ENCODE measurements around the gene MYO3B.

MYO3B gene

GRCh38 chr2:170350929-170351826 lies 173.2 kb downstream of the MYO3B start:
- no peak overlapping the region for H3K27ac ChIP-seq (ENCODE audit: low read depth, low read length)
- H3K27me3 ChIP-seq (ENCODE audit: control insufficient read depth, low read length): no peaks in the 10 kb centered on the region; the same call in 1 of the 2 replicates
- no peaks in the 10 kb centered on the region for H3K9me3 ChIP-seq (ENCODE audit: control insufficient read depth, insufficient read depth, low read length)
- no peak overlapping the region for H3K4me2 ChIP-seq (ENCODE audit: low read length)
- H3K36me3 ChIP-seq (ENCODE audit: control insufficient read depth, low read length): no peaks in the 10 kb centered on the region
- H3K4me3 ChIP-seq (ENCODE audit: low read length): no peak overlapping the region
- H3K4me1 ChIP-seq (ENCODE audit: control insufficient read depth, low read length): peaks cover 22% of the 10 kb centered on the region
- no peaks in the 10 kb centered on the region for H3K79me2 ChIP-seq (ENCODE audit: control insufficient read depth, low read length)
- H4K20me1 ChIP-seq (ENCODE audit: control insufficient read depth, insufficient read depth, low read depth, low read length): no peaks in the 10 kb centered on the region
- TF ChIP-seq, protein P1, sequence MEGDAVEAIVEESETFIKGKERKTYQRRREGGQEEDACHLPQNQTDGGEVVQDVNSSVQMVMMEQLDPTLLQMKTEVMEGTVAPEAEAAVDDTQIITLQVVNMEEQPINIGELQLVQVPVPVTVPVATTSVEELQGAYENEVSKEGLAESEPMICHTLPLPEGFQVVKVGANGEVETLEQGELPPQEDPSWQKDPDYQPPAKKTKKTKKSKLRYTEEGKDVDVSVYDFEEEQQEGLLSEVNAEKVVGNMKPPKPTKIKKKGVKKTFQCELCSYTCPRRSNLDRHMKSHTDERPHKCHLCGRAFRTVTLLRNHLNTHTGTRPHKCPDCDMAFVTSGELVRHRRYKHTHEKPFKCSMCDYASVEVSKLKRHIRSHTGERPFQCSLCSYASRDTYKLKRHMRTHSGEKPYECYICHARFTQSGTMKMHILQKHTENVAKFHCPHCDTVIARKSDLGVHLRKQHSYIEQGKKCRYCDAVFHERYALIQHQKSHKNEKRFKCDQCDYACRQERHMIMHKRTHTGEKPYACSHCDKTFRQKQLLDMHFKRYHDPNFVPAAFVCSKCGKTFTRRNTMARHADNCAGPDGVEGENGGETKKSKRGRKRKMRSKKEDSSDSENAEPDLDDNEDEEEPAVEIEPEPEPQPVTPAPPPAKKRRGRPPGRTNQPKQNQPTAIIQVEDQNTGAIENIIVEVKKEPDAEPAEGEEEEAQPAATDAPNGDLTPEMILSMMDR (IDR thresholded peaks at IDR 0.05; ENCODE audit: low read depth, low read length, poor library complexity, severe bottlenecking): no peak
- no peak for TF ChIP-seq EZH2phosphoT487 (IDR thresholded peaks at IDR 0.05; ENCODE audit: borderline replicate concordance, low read length)
- H3F3A ChIP-seq (ENCODE audit: control insufficient read depth, insufficient read depth): no peaks in the 10 kb centered on the region
- no peaks in the 10 kb centered on the region for H3K9me2 ChIP-seq (replicated peaks; ENCODE audit: control insufficient read depth, low read length)

DNA sequence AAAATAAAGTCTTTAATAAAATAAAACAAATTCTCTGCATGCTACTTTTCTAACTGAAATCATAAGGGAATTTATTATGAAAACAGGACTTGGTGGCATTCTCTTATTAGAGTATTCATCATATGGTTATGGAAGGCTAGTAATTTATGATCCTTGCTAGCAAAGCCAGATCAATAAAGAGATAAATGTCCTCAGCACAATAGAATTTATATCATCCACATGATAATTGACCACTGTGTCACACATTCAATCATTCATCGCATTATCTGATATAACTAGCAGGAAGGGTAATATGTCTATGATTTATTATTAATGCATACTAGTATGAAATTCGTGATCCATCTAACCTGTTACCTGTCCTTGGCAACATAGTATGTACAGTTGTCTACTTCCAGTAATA lies 175.8 kb downstream of the MYO3B start:
- Histone ChIP-seq H3K9me3 (ENCODE audit: control insufficient read depth, insufficient read depth, low read length) (no peaks in the 10 kb centered on the region), H3K4me3 (ENCODE audit: low read length) (no peak overlapping the region), H3F3A (ENCODE audit: control insufficient read depth, insufficient read depth) (no peaks in the 10 kb centered on the region), H3K27me3 (ENCODE audit: control insufficient read depth, low read length) (no peaks in the 10 kb centered on the region; the same call in 1 of the 2 replicates), H3K9me2 (replicated peaks; ENCODE audit: control insufficient read depth, low read length) (no peaks in the 10 kb centered on the region), H3K27ac (ENCODE audit: low read depth, low read length) (no peak overlapping the region), H3K79me2 (ENCODE audit: control insufficient read depth, low read length) (no peaks in the 10 kb centered on the region), H3K4me2 (ENCODE audit: low read length) (no peak overlapping the region), H3K36me3 (ENCODE audit: control insufficient read depth, low read length) (no peaks in the 10 kb centered on the region), H3K4me1 (ENCODE audit: control insufficient read depth, low read length) (peaks cover 22% of the 10 kb centered on the region), H4K20me1 (ENCODE audit: control insufficient read depth, insufficient read depth, low read depth, low read length) (no peaks in the 10 kb centered on the region)
- no peak for TF ChIP-seq EZH2phosphoT487 (IDR thresholded peaks at IDR 0.05; ENCODE audit: borderline replicate concordance, low read length)
- TF ChIP-seq, protein P1 (IDR thresholded peaks at IDR 0.05; ENCODE audit: low read depth, low read length, poor library complexity, severe bottlenecking): no peak

GRCh38 chr2:170354388-170354787 lies 176.4 kb downstream of the MYO3B start:
- H3K27ac ChIP-seq (ENCODE audit: low read depth, low read length): no peak overlapping the region
- no peak overlapping the region for H3K4me3 ChIP-seq (ENCODE audit: low read length)
- H3K9me2 ChIP-seq (replicated peaks; ENCODE audit: control insufficient read depth, low read length): no peaks in the 10 kb centered on the region
- TF ChIP-seq, protein P1 (IDR thresholded peaks at IDR 0.05; ENCODE audit: low read depth, low read length, poor library complexity, severe bottlenecking): no peak
- TF ChIP-seq EZH2phosphoT487 (IDR thresholded peaks at IDR 0.05; ENCODE audit: borderline replicate concordance, low read length): no peak
- no peaks in the 10 kb centered on the region for H3K36me3 ChIP-seq (ENCODE audit: control insufficient read depth, low read length)
- peaks cover 22% of the 10 kb centered on the region for H3K4me1 ChIP-seq (ENCODE audit: control insufficient read depth, low read length)
- peaks cover 2% of the 10 kb centered on the region; the same call in 1 of the 2 replicates for H3K27me3 ChIP-seq (ENCODE audit: control insufficient read depth, low read length)
- no peak overlapping the region for H3K4me2 ChIP-seq (ENCODE audit: low read length)
- no peaks in the 10 kb centered on the region for H3K9me3 ChIP-seq (ENCODE audit: control insufficient read depth, insufficient read depth, low read length)
- H4K20me1 ChIP-seq (ENCODE audit: control insufficient read depth, insufficient read depth, low read depth, low read length): no peaks in the 10 kb centered on the region
- no peaks in the 10 kb centered on the region for H3K79me2 ChIP-seq (ENCODE audit: control insufficient read depth, low read length)
- H3F3A ChIP-seq (ENCODE audit: control insufficient read depth, insufficient read depth): no peaks in the 10 kb centered on the region

Data from DOHH2 (cell line).